K562 (cell line): ENCODE data around the gene ANKRD23. TPM values are rescaled to one million over a fixed set of nuclear protein-coding genes. Genes with fewer than 3 reads are reported as not detected.

Experiments used
- CREBBP ChIP-seq: IDR thresholded peaks from one replicate; pipeline ENCODE4 v1.6.1; 2012; ENCODE audit warnings: low read depth, mild to moderate bottlenecking, control low read depth, inconsistent platforms, low read length
- E2F8 ChIP-seq: fragments of 450-650 bp; IDR thresholded peaks from 2 replicates; pipeline ENCODE4 v1.7.1; 2018; ENCODE audit warnings: mild to moderate bottlenecking, low read depth; ENCODE audit not compliant: partially characterized antibody
- GABPB1 ChIP-seq: sonication (generic); formaldehyde crosslinking; IDR thresholded peaks from 2 replicates; pipeline ENCODE4 v1.8.0; 2022; ENCODE audit warnings: mild to moderate bottlenecking, missing genetic modification reagents
- GATAD2B ChIP-seq: fragments of 450-650 bp; IDR thresholded peaks from 2 replicates; pipeline ENCODE4 v1.6.1; 2017; ENCODE audit warnings: mild to moderate bottlenecking, borderline replicate concordance
- KDM4B ChIP-seq, 2 experiments: fragments of 450-650 bp in 1 of 2; sonication (generic) in 1 of 2; IDR thresholded peaks; 2 replicates each; pipeline ENCODE4 v1.6.1; 2016 to 2017; ENCODE audit warnings: borderline replicate concordance in 2 of 2, antibody characterized with exemption in 1 of 2, low read depth in 1 of 2, mild to moderate bottlenecking in 1 of 2
- MECOM ChIP-seq: fragments of 250-450 bp; sonication (Bioruptor Pico); IDR thresholded peaks from 2 replicates; pipeline ENCODE4 v1.8.0; 2022; ENCODE audit warnings: inconsistent platforms
- MYBL2 ChIP-seq, 2 experiments: fragments of 450-650 bp in 1 of 2; sonication (generic) in 1 of 2; formaldehyde crosslinking in 1 of 2; IDR thresholded peaks; 2 replicates each; pipeline versions ENCODE4 v1.6.1 to v1.8.1; 2017 to 2022; ENCODE audit warnings: borderline replicate concordance in 1 of 2, inconsistent platforms in 1 of 2, low read depth in 1 of 2, mild to moderate bottlenecking in 1 of 2, missing genetic modification reagents in 1 of 2, moderate library complexity in 1 of 2
- NELFE ChIP-seq: IDR thresholded peaks from 2 replicates; pipeline ENCODE4 v1.6.1; 2011; ENCODE audit warnings: mild to moderate bottlenecking; ENCODE audit not compliant: insufficient read depth, insufficient read length
- NFIX ChIP-seq: fragments of 250-450 bp; sonication (Bioruptor Pico); IDR thresholded peaks from 2 replicates; pipeline ENCODE4 v1.4.0; 2020; ENCODE audit warnings: low read depth, mild to moderate bottlenecking, moderate library complexity
- NR1H2 ChIP-seq: sonication (generic); formaldehyde crosslinking; IDR thresholded peaks from 2 replicates; pipeline ENCODE4 v1.4.0; 2020; ENCODE audit warnings: mild to moderate bottlenecking, missing genetic modification reagents
- PKNOX1 ChIP-seq: fragments of 450-650 bp; IDR thresholded peaks from 2 replicates; pipeline ENCODE4 v1.6.1; 2016
- PRPF4 ChIP-seq: fragments of 200-400 bp; formaldehyde crosslinking; IDR thresholded peaks from one replicate; pipeline ENCODE4 v1.6.1; 2017; ENCODE audit warnings: low read length, low read depth, mild to moderate bottlenecking; ENCODE audit not compliant: insufficient read depth, poor library complexity, severe bottlenecking
- SMARCA4 ChIP-seq: fragments of 450-650 bp; IDR thresholded peaks from 2 replicates; pipeline ENCODE4 v1.6.1; 2016
- TEAD4 ChIP-seq, 2 experiments: sonication (generic) in 1 of 2; formaldehyde crosslinking in 1 of 2; IDR thresholded peaks; 2 replicates each; pipeline versions ENCODE4 v1.6.1 to v1.8.0; 2012 to 2022; ENCODE audit warnings: borderline replicate concordance in 1 of 2, inconsistent platforms in 1 of 2, low read length in 1 of 2, mild to moderate bottlenecking in 1 of 2, missing genetic modification reagents in 1 of 2
- XRCC4 ChIP-seq: IDR thresholded peaks from one replicate; pipeline ENCODE4 v1.6.1; 2011; ENCODE audit not compliant: insufficient read depth, insufficient read length; ENCODE audit errors: extremely low read depth
- ZBTB43 ChIP-seq: sonication (generic); formaldehyde crosslinking; IDR thresholded peaks from 2 replicates; pipeline ENCODE4 v1.8.0; 2023; ENCODE audit warnings: mild to moderate bottlenecking, missing genetic modification reagents
- ZNF165 ChIP-seq: fragments of 250-450 bp; sonication (Bioruptor Pico); IDR thresholded peaks from 2 replicates; pipeline ENCODE4 v1.4.0; 2020; ENCODE audit warnings: borderline replicate concordance
- ZNF699 ChIP-seq: fragments of 250-450 bp; sonication (Bioruptor Pico); IDR thresholded peaks from 2 replicates; pipeline ENCODE4 v1.8.0; 2021; ENCODE audit warnings: mild to moderate bottlenecking, moderate library complexity; ENCODE audit not compliant: insufficient replicate concordance
- ZNF766 ChIP-seq: fragments of 200-800 bp; sonication (Bioruptor generic); conservative IDR thresholded peaks from 2 replicates; pipeline ENCODE4 v1.6.1; 2016; ENCODE audit warnings: missing genetic modification characterization, missing compliant biosample characterization
- polyA plus RNA-seq, 8 experiments: library from polyadenylated mRNA; depleted of rRNA in 4 of 8; stranded (reverse) in 5 of 8; unstranded in 3 of 8; fragments of >200 nt; fragmentation: Nextera tagmentation in 2 of 8; fragmentation: Illumina TruSeq in 1 of 8; extraction: Ambion mirVana in 2 of 8; extraction: Trizol in 1 of 8; gene quantifications; 2 replicates each; pipeline versions ENCODE4 v1.2.1 to v1.2.3, GENCODE V29; 2011 to 2014; ENCODE audit warnings: inconsistent platforms in 1 of 8, missing spikeins in 1 of 8
- total RNA-seq, 7 experiments: library from RNA; depleted of rRNA in 6 of 7; stranded (reverse); fragments of >200 nt in 6 of 7; fragmentation: Illumina TruSeq in 2 of 7; extraction: Trizol in 2 of 7; gene quantifications; 2 replicates each; pipeline versions ENCODE4 v1.2.1 to v1.2.3, GENCODE V29; 2011 to 2021; ENCODE audit warnings: low replicate concordance in 1 of 7

Gene ANKRD23
- total and polyA plus RNA-seq, 9 of the 15 experiments (the other 6 are each of a cell fraction or from before 2014, with no cell fraction given) = 0.32 to 4.8 (median 2.8) TPM

GRCh38 chr2:96857667-96858372, 14.0 kb upstream of the ANKRD23 start, which contains the start of gene ANKRD39 (continued):
- no peak for TF ChIP-seq E2F8
- no peak for TF ChIP-seq NFIX
- TF ChIP-seq MYBL2 (IDR thresholded peaks at IDR 0.05; ENCODE audit: low read depth) = no peak
- no peak for TF ChIP-seq MYBL2 (CRISPR knock-in tag; IDR thresholded peaks at IDR 0.05; ENCODE audit: borderline replicate concordance)
- TF ChIP-seq GATAD2B = no peak
- no peak for TF ChIP-seq TEAD4 (IDR thresholded peaks at IDR 0.05; ENCODE audit: low read length)
- no peak for TF ChIP-seq TEAD4 (CRISPR knock-in tag; IDR thresholded peaks at IDR 0.05; ENCODE audit: borderline replicate concordance)
- TF ChIP-seq SMARCA4 = no peak
- no peak for TF ChIP-seq NELFE
- no peak for TF ChIP-seq KDM4B (IDR thresholded peaks at IDR 0.05; ENCODE audit: borderline replicate concordance in 2 of 2, low read depth in 1 of 2)
- TF ChIP-seq ZNF766 (CRISPR knock-in tag) = no peak
- no peak for TF ChIP-seq MECOM (CRISPR knock-in tag)
- TF ChIP-seq ZNF699 (CRISPR knock-in tag) = no peak
- TF ChIP-seq PKNOX1 = peak; percentile 60
- no peak for TF ChIP-seq CREBBP
- TF ChIP-seq GABPB1 (CRISPR knock-in tag) = peak; percentile 72
- TF ChIP-seq ZBTB43 (CRISPR knock-in tag) = no peak
- no peak for TF ChIP-seq XRCC4
- no peak for TF ChIP-seq ZNF165 (CRISPR knock-in tag)
- no peak for TF ChIP-seq PRPF4
- TF ChIP-seq NR1H2 (CRISPR knock-in tag) = no peak
